K562 (cell line): ENCODE data around the gene GIMAP1. TPM values are rescaled to one million over a fixed set of nuclear protein-coding genes. Genes with fewer than 3 reads are reported as not detected.

Experiments
- ATAC-seq: fragments of 200-7000 bp; cut with Tn5 transposase; 3 replicates; pipeline ENCODE4 v1.9.1; 2020; ENCODE audit warnings: moderate library complexity
- BruUV-seq: library from RNA; stranded (reverse); fragments of 400-500 nt; replicated peaks from 2 replicates; lab custom pipeline; 2021; lab: Mats Ljungman, UMichigan
- CTCF ChIA-PET: fragments of 300-600 bp; formaldehyde crosslinking; extraction: SDS; loops from one replicate; lab custom pipeline; 2021; ENCODE audit warnings: low intra/inter-chr PET ratio; lab: Yijun Ruan, JAX
- POLR2A ChIA-PET: fragments of 300-600, 350-650 bp; sonication (Branson Sonifier 250); formaldehyde crosslinking; extraction: SDS; loops from one replicate; lab custom pipeline; 2021; ENCODE audit warnings: antibody characterized with exemption, inconsistent platforms; lab: Yijun Ruan, JAX
- DNase-seq, 4 experiments: peaks; one replicate each; pipeline versions ENCODE4 v3.0.0 to v3.0.0-alpha.2; 2011 to 2018; ENCODE audit warnings: low spot score in 3 of 4, mixed read lengths in 3 of 4; ENCODE audit errors: extremely low read depth in 1 of 4
- FAIRE-seq: peaks from 2 replicates; lab custom pipeline; 2011; peaks lifted over from hg19 to GRCh38; lab: Jason Lieb, UNC
- H2AFZ ChIP-seq: 2 replicates; pipeline ENCODE4 v1.6.0; 2011; ENCODE audit warnings: low read depth, low read length, control low read depth, inconsistent platforms
- H3K27ac ChIP-seq: fragments of 200-600 bp; 3 replicates; pipeline ENCODE4 v1.8.0; 2011; ENCODE audit warnings: low read depth, mild to moderate bottlenecking, control low read depth, inconsistent platforms, low read length, moderate library complexity, mixed read lengths; ENCODE audit errors: extremely low read depth
- H3K27me3 ChIP-seq, 2 experiments: fragments of 300-600 bp in 1 of 2; 2 replicates in 1 of 2; 3 replicates in 1 of 2; pipeline versions ENCODE4 v1.6.0 to v1.8.0; 2011; ENCODE audit warnings: inconsistent platforms in 2 of 2, low read length in 2 of 2, mild to moderate bottlenecking in 1 of 2, mixed read lengths in 1 of 2, moderate library complexity in 1 of 2; ENCODE audit not compliant: control insufficient read depth in 2 of 2, insufficient read depth in 2 of 2
- H3K36me3 ChIP-seq: fragments of 300-600 bp; 3 replicates; pipeline ENCODE4 v1.8.0; 2011; ENCODE audit warnings: mild to moderate bottlenecking, low read length, inconsistent platforms; ENCODE audit not compliant: control insufficient read depth, insufficient read depth
- H3K4me1 ChIP-seq, 2 experiments: fragments of 200-600 bp in 1 of 2; replicated peaks in 1 of 2; 2 replicates in 1 of 2; 3 replicates in 1 of 2; pipeline versions ENCODE4 v1.5.1 to v1.8.0; 2011; ENCODE audit warnings: inconsistent platforms in 2 of 2, low read length in 2 of 2, mild to moderate bottlenecking in 1 of 2, mixed read lengths in 1 of 2, moderate library complexity in 1 of 2; ENCODE audit not compliant: control insufficient read depth in 2 of 2, insufficient read depth in 2 of 2
- H3K4me2 ChIP-seq: 2 replicates; pipeline ENCODE4 v1.6.1; 2011; ENCODE audit warnings: low read length, control low read depth, inconsistent platforms, mixed read lengths; ENCODE audit not compliant: insufficient read depth
- H3K4me3 ChIP-seq: fragments of 200-600 bp; sonication (generic), shearing (Covaris generic); 2 replicates; pipeline ENCODE4 v1.5.1; 2016; ENCODE audit warnings: control low read depth, inconsistent platforms
- H3K79me2 ChIP-seq: fragments of 200-600 bp; 3 replicates; pipeline ENCODE4 v1.8.0; 2011; ENCODE audit warnings: low read length, inconsistent platforms; ENCODE audit not compliant: control insufficient read depth, insufficient read depth
- H3K9ac ChIP-seq, 2 experiments: 2 replicates each; pipeline versions ENCODE4 v1.6.0 to v1.6.1; 2011; ENCODE audit warnings: low read depth in 2 of 2, low read length in 2 of 2, control low read depth in 1 of 2, inconsistent platforms in 1 of 2, mild to moderate bottlenecking in 1 of 2, mixed read lengths in 1 of 2; ENCODE audit not compliant: insufficient read depth in 1 of 2
- H3K9me1 ChIP-seq: one replicate; pipeline ENCODE4 v1.6.0; 2011; ENCODE audit warnings: inconsistent platforms, mild to moderate bottlenecking, low read length, moderate library complexity; ENCODE audit not compliant: control insufficient read depth, insufficient read depth
- H3K9me3 ChIP-seq: replicated peaks from 2 replicates; pipeline ENCODE4 v1.5.1; 2011; ENCODE audit warnings: low read depth, low read length, inconsistent platforms; ENCODE audit not compliant: control insufficient read depth, insufficient read depth
- H4K20me1 ChIP-seq: replicated peaks from 2 replicates; pipeline ENCODE4 v1.6.1; 2011; ENCODE audit warnings: low read length, inconsistent platforms, mixed read lengths; ENCODE audit not compliant: control insufficient read depth, insufficient read depth
- CBX5 ChIP-seq: IDR thresholded peaks from 2 replicates; pipeline ENCODE4 v1.6.1; 2014; ENCODE audit warnings: low read depth, borderline replicate concordance
- EGR1 ChIP-seq: fragments of 450-650 bp; conservative IDR thresholded peaks from 2 replicates; pipeline ENCODE4 v1.6.1; 2017; ENCODE audit warnings: mild to moderate bottlenecking
- MTA1 ChIP-seq: fragments of 450-650 bp; IDR thresholded peaks from 2 replicates; pipeline ENCODE4 v1.6.1; 2017; ENCODE audit warnings: borderline replicate concordance
- TRIM28 ChIP-seq: fragments of 450-650 bp; IDR thresholded peaks from 2 replicates; pipeline ENCODE4 v1.6.1; 2017
- WGBS: fragments of 100-300 bp; shearing (Covaris generic); methylation state at CpG from one replicate; pipeline ENCODE4 v1.1.6; 2016; ENCODE audit warnings: low coverage, mixed read lengths; ENCODE audit not compliant: insufficient coverage; ENCODE audit errors: missing lambda C conversion rate; 5-methylcytosine and 5-hydroxymethylcytosine counted together
- in situ Hi-C: fragments of 300-500 bp; cut with MboI; formaldehyde crosslinking; loops from 4 replicates; pipeline ENCODE4 v1.15.0; 2018; ENCODE audit warnings: inconsistent platforms, mixed read lengths
- intact Hi-C: fragments of 100-400 bp; cut with micrococcal nuclease; formaldehyde crosslinking; loops from 2 replicates; pipeline ENCODE4 v1.14.2; 2022
- polyA plus RNA-seq, 8 experiments: library from polyadenylated mRNA; depleted of rRNA in 4 of 8; stranded (reverse) in 5 of 8; unstranded in 3 of 8; fragments of >200 nt; fragmentation: Nextera tagmentation in 2 of 8; fragmentation: Illumina TruSeq in 1 of 8; extraction: Ambion mirVana in 2 of 8; extraction: Trizol in 1 of 8; gene quantifications; 2 replicates each; pipeline versions ENCODE4 v1.2.1 to v1.2.3, GENCODE V29; 2011 to 2014; ENCODE audit warnings: inconsistent platforms in 1 of 8, missing spikeins in 1 of 8
- total RNA-seq, 7 experiments: library from RNA; depleted of rRNA in 6 of 7; stranded (reverse); fragments of >200 nt in 6 of 7; fragmentation: Illumina TruSeq in 2 of 7; extraction: Trizol in 2 of 7; gene quantifications; 2 replicates each; pipeline versions ENCODE4 v1.2.1 to v1.2.3, GENCODE V29; 2011 to 2021; ENCODE audit warnings: low replicate concordance in 1 of 7
- TF ChIP-seq, protein P1 (sequence below): fragments of 450-650 bp; IDR thresholded peaks from 2 replicates; pipeline ENCODE4 v1.6.1; 2016; ENCODE audit warnings: low read depth
- TF ChIP-seq, protein P2 (sequence below): fragments of 250-450 bp; sonication (Bioruptor Pico); IDR thresholded peaks from 2 replicates; pipeline ENCODE4 v1.5.1; 2021; ENCODE audit warnings: mild to moderate bottlenecking

Gene GIMAP1
- total and polyA plus RNA-seq, 9 of the 15 experiments (the other 6 are each of a cell fraction or from before 2014, with no cell fraction given): 0.04 to 0.13 TPM; not detected in 7

DNA sequence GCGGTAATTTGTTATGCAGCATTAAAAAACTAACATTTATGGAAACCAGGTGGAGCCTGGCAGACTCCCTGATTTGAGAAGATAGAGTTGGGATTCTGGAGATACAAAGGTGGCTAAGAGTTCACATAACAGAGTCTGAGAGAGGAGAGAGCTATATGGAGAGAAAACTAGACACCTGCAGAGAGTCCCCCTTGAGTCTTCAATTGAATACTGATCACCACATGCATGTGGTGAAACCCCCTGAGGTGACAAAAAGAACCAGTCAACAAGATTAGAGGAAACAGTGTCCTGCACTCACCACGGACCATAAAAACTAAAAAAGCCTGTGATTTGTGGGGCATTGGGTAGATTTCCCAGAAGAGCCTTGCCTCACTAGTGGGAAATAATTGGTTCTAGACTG lies 20.8 kb upstream of the GIMAP1 start (continued):
- TF ChIP-seq, protein P1, sequence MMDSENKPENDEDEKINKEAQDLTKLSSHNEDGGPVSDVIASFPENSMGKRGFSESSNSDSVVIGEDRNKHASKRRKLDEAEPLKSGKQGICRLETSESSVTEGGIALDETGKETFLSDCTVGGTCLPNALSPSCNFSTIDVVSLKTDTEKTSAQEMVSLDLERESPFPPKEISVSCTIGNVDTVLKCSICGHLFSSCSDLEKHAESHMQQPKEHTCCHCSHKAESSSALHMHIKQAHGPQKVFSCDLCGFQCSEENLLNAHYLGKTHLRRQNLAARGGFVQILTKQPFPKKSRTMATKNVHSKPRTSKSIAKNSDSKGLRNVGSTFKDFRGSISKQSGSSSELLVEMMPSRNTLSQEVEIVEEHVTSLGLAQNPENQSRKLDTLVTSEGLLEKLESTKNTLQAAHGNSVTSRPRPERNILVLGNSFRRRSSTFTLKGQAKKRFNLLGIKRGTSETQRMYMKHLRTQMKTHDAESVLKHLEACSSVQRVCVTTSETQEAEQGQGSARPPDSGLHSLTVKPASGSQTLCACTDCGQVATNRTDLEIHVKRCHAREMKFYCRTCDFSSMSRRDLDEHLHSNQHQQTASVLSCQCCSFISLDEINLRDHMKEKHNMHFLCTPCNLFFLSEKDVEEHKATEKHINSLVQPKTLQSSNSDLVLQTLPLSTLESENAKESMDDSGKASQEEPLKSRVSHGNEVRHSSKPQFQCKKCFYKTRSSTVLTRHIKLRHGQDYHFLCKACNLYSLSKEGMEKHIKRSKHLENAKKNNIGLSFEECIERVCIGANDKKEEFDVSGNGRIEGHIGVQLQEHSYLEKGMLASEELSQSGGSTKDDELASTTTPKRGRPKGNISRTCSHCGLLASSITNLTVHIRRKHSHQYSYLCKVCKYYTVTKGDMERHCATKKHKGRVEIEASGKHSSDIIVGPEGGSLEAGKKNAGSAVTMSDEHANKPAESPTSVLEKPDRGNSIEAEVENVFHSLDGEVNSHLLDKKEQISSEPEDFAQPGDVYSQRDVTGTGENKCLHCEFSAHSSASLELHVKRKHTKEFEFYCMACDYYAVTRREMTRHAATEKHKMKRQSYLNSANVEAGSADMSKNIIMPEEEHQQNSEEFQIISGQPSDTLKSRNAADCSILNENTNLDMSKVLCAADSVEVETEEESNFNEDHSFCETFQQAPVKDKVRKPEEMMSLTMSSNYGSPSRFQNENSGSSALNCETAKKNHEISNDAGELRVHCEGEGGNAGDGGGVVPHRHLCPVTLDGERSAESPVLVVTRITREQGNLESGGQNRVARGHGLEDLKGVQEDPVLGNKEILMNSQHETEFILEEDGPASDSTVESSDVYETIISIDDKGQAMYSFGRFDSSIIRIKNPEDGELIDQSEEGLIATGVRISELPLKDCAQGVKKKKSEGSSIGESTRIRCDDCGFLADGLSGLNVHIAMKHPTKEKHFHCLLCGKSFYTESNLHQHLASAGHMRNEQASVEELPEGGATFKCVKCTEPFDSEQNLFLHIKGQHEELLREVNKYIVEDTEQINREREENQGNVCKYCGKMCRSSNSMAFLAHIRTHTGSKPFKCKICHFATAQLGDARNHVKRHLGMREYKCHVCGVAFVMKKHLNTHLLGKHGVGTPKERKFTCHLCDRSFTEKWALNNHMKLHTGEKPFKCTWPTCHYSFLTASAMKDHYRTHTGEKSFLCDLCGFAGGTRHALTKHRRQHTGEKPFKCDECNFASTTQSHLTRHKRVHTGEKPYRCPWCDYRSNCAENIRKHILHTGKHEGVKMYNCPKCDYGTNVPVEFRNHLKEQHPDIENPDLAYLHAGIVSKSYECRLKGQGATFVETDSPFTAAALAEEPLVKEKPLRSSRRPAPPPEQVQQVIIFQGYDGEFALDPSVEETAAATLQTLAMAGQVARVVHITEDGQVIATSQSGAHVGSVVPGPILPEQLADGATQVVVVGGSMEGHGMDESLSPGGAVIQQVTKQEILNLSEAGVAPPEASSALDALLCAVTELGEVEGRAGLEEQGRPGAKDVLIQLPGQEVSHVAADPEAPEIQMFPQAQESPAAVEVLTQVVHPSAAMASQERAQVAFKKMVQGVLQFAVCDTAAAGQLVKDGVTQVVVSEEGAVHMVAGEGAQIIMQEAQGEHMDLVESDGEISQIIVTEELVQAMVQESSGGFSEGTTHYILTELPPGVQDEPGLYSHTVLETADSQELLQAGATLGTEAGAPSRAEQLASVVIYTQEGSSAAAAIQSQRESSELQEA: no peak
- TF ChIP-seq EGR1: no peak

DNA sequence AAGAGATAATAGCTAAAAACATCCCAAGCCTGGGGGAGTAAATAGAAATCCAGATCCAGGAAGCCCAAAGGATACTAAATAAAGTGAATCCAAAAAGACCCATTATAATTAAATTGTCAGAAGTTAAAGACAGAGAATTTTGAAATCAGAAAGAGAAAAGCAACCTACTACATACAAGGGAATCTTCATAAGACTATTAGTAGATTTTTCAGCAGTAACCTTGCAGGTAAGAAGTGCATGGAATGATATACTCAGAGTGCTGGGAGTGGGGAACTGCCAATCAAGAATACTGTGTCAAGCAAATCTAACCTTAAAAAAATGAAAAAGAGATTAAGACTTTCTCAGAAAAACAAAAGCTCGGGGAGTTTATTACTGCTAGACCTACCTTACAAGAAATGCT lies 13.2 kb upstream of the GIMAP1 start:
- TF ChIP-seq, protein P2, sequence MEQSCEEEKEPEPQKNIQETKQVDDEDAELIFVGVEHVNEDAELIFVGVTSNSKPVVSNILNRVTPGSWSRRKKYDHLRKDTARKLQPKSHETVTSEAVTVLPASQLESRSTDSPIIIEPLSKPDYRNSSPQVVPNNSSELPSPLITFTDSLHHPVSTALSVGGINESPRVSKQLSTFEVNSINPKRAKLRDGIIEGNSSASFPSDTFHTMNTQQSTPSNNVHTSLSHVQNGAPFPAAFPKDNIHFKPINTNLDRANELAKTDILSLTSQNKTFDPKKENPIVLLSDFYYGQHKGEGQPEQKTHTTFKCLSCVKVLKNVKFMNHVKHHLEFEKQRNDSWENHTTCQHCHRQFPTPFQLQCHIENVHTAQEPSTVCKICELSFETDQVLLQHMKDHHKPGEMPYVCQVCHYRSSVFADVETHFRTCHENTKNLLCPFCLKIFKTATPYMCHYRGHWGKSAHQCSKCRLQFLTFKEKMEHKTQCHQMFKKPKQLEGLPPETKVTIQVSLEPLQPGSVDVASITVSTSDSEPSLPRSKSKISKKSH: 0 out of 2 replicates have a peak, but pooled peaks have one; percentile 39
- TF ChIP-seq TRIM28: peak; percentile 80
- TF ChIP-seq MTA1: no peak
- TF ChIP-seq CBX5: 0 out of 2 replicates have a peak, but pooled peaks have one; percentile 72
- BruUV-seq: no TSS peak
- no peaks in the 10 kb centered on the region for H3K9me3 ChIP-seq
- H2AFZ ChIP-seq: no peak overlapping the region
- no peaks in the 10 kb centered on the region for H3K27me3 ChIP-seq
- in situ Hi-C loops (no loop called here), intact Hi-C loops (no loop called here)
- H3K9ac ChIP-seq: no peak overlapping the region
- no peak overlapping the region for H3K27ac ChIP-seq
- H3K4me3 ChIP-seq: no peak overlapping the region
- no peak for FAIRE-seq
- H3K4me2 ChIP-seq: no peak overlapping the region
- ChIA-PET CTCF (no interaction called here), POLR2A (interaction anchor here (0.6 kb wide), 1 partner anchor 291 kb away, joined by 3 read pairs; no protein-coding TSS in a partner anchor)
- 0% methylated on average over 1 of the region's 1 CpG for WGBS
- no peaks in the 10 kb centered on the region for H3K79me2 ChIP-seq
- no peaks in the 10 kb centered on the region for H3K9me1 ChIP-seq
- H4K20me1 ChIP-seq: no peaks in the 10 kb centered on the region
- H3K4me1 ChIP-seq: no peaks in the 10 kb centered on the region
- H3K36me3 ChIP-seq: no peaks in the 10 kb centered on the region
- ATAC-seq: no peak
- DNase-seq: no peak
